Measurements from ENCODE around the gene TMEM128. TPM values are rescaled to one million over a fixed set of nuclear protein-coding genes. Genes with fewer than 3 reads are reported as not detected.

The TMEM128 gene
- total and polyA plus RNA-seq, 2 of the 13 experiments (the other 11 are each of a cell fraction or from before 2014, with no cell fraction given) = 19.4 to 27.9 TPM

DNA sequence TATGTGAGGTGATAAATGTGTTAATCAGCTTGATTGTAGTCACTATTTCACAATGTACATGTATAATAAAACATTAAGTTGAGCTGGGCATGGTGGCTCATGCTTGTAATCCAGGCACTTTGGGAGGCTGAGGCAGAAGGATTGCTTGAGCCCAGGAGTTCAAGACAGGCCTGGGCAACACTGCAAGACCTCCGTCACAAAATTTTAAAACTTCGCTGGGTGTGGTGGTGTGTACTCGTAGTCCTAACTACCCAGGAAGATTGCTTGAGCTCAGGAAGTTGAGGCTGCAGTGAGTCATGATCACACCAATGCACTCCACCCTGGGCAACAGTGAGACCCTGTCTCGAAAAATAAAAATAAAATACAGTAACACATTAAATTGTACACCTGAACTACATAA lies 21.8 kb upstream of the TMEM128 start:
- no peak overlapping the region for H3K9ac ChIP-seq (ENCODE audit: insufficient read depth, low read depth, low read length)
- no peaks in the 10 kb centered on the region for H3K27me3 ChIP-seq (ENCODE audit: control insufficient read depth in 1 of 2, insufficient read depth in 2 of 2, low read length in 2 of 2)
- H3K4me1 ChIP-seq (ENCODE audit: insufficient read depth, low read length) = no peaks in the 10 kb centered on the region
- intact Hi-C loops (cut with micrococcal nuclease; ENCODE audit: unreplicated experiment) = no loop called here
- no peaks in the 10 kb centered on the region for H3K9me3 ChIP-seq (ENCODE audit: low read length)
- 97% methylated on average over 4 of the region's 4 CpGs for WGBS (ENCODE audit: low lambda C conversion rate)
- POLR2A ChIA-PET = no interaction called here
- TF ChIP-seq TMF1 (CRISPR knock-in tag; IDR thresholded peaks at IDR 0.05; ENCODE audit: low read depth) (no peak), CEBPB (IDR thresholded peaks at IDR 0.05; ENCODE audit: borderline replicate concordance, low read depth, low read length) (no peak), IRF2 (CRISPR knock-in tag; IDR thresholded peaks at IDR 0.05) (no peak), ZNF598 (CRISPR knock-in tag; IDR thresholded peaks at IDR 0.05; ENCODE audit: borderline replicate concordance) (no peak), PBX2 (CRISPR knock-in tag; IDR thresholded peaks at IDR 0.05) (no peak), SP4 (CRISPR knock-in tag; IDR thresholded peaks at IDR 0.05) (no peak)
- TF ChIP-seq, protein P1, sequence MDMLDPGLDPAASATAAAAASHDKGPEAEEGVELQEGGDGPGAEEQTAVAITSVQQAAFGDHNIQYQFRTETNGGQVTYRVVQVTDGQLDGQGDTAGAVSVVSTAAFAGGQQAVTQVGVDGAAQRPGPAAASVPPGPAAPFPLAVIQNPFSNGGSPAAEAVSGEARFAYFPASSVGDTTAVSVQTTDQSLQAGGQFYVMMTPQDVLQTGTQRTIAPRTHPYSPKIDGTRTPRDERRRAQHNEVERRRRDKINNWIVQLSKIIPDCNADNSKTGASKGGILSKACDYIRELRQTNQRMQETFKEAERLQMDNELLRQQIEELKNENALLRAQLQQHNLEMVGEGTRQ (IDR thresholded peaks at IDR 0.05; ENCODE audit: low read depth, low read length) = no peak
- TF ChIP-seq, protein P1 (CRISPR knock-in tag; IDR thresholded peaks at IDR 0.05; ENCODE audit: borderline replicate concordance) = no peak
- peaks cover 29 to 58% of the 10 kb centered on the region in 2 experiments; a peak in 4 of 5 replicates for H3K36me3 ChIP-seq (replicated peaks in 1 of 2; ENCODE audit: control insufficient read depth in 1 of 2, insufficient read depth in 2 of 2, low read length in 2 of 2)
- H3K4me3 ChIP-seq (replicated peaks in 1 of 3; ENCODE audit: insufficient read depth in 1 of 3, low read depth in 2 of 3, low read length in 3 of 3) = no peak overlapping the region
- no peak overlapping the region for H3K27ac ChIP-seq (ENCODE audit: extremely low read length, insufficient read depth, low read length)
- in situ Hi-C loops (cut with HindIII; ENCODE audit: extremely low pct_ligation_motif_present, low pct_unique_long_range_greater_than_20kb) = no loop called here
- no peaks in the 10 kb centered on the region for H3K79me2 ChIP-seq (ENCODE audit: insufficient read depth, low read length)
- H2AFZ ChIP-seq (ENCODE audit: low read length) = no peak overlapping the region
- CTCF ChIA-PET (ENCODE audit: low intra/inter-chr PET ratio, low total read pairs) = no interaction called here
- no peak for ATAC-seq
- no peak for DNase-seq (ENCODE audit: low spot score)
- no TSS peak for BruUV-seq (replicated peaks)
- no peak for FAIRE-seq
- no peaks in the 10 kb centered on the region for H4K20me1 ChIP-seq (ENCODE audit: insufficient read depth, low read length)
- H3K4me2 ChIP-seq (ENCODE audit: low read depth, low read length) = no peak overlapping the region

Data from HepG2 (cell line).